Progenitor cell of endocrine pancreas (in vitro differentiated cells): ENCODE measurements around the gene RHOT2. TPM values are rescaled to one million over a fixed set of nuclear protein-coding genes. Genes with fewer than 3 reads are reported as not detected.

Experiments used
- DNase-seq: peaks from one replicate; pipeline ENCODE4 v3.0.0; 2021; ENCODE audit warnings: low spot score; ENCODE audit not compliant: unreplicated experiment
- H3K27ac Mint-ChIP-seq: 2 replicates; pipeline ENCODE4 v1.8.0; 2021; ENCODE audit warnings: mild to moderate bottlenecking, moderate library complexity, mixed read lengths
- H3K27me3 Mint-ChIP-seq: 2 replicates; pipeline ENCODE4 v1.8.0; 2021; ENCODE audit warnings: mixed read lengths
- H3K36me3 Mint-ChIP-seq: 2 replicates; pipeline ENCODE4 v1.8.0; 2022; ENCODE audit warnings: mixed read lengths; ENCODE audit not compliant: insufficient read depth
- H3K4me1 Mint-ChIP-seq: 2 replicates; pipeline ENCODE4 v1.8.0; 2021; ENCODE audit warnings: low read depth, mixed read lengths
- H3K4me3 Mint-ChIP-seq: 2 replicates; pipeline ENCODE4 v1.8.0; 2021; ENCODE audit warnings: low read depth, mild to moderate bottlenecking, moderate library complexity, mixed read lengths
- H3K9me3 Mint-ChIP-seq: 2 replicates; pipeline ENCODE4 v1.8.0; 2021; ENCODE audit warnings: low read depth, mixed read lengths
- CTCF ChIP-seq: fragments of 200-600 bp; sonication (generic); IDR thresholded peaks from one replicate; pipeline ENCODE4 v1.5.0; 2021; ENCODE audit warnings: antibody characterized with exemption, mild to moderate bottlenecking; ENCODE audit not compliant: unreplicated experiment
- total RNA-seq: library from RNA; stranded (reverse); gene quantifications from 2 replicates; pipeline ENCODE4 v1.2.1, GENCODE V29; 2021

RHOT2 gene
- total RNA-seq, 1 donor from 2014 or later: 153 TPM

DNA sequence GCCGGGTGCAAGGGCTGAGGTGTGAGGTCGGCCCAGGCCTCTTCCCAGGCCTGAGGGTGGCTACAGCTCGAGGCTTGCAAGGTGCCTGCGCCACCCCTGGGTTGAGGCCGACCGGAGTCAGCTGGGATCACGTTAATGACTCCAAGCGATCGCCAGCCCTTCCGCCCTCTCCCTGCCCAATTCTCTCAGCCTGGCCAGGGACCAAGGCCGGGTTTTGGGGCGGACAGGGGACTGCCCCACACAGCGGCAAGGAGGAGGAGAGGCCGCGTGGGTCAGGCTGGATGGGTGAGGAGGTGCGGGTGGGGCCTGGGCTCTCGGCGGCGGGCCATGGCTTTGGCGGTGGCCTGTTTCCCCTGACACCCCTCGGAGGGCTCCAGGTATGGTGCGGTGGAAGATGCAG, 25.4 kb downstream of the RHOT2 start:
- Mint-ChIP-seq H3K27me3 (peaks cover 49% of the 10 kb centered on the region), H3K4me1 (peaks cover 5% of the 10 kb centered on the region), H3K36me3 (no peaks in the 10 kb centered on the region), H3K4me3 (no peak overlapping the region), H3K9me3 (no peaks in the 10 kb centered on the region), H3K27ac (no peak overlapping the region)
- no peak for TF ChIP-seq CTCF
- no peak for DNase-seq

- H3K27me3 Mint-ChIP-seq: peaks cover 50% of the 10 kb centered on the region
- H3K4me3 Mint-ChIP-seq: no peak overlapping the region
- TF ChIP-seq CTCF: no peak
- H3K36me3 Mint-ChIP-seq: no peaks in the 10 kb centered on the region
- peaks cover 5% of the 10 kb centered on the region for H3K4me1 Mint-ChIP-seq
- no peak for DNase-seq
- H3K27ac Mint-ChIP-seq: no peak overlapping the region
- H3K9me3 Mint-ChIP-seq: no peaks in the 10 kb centered on the region
These were observed 25.8 kb downstream of the RHOT2 start for GRCh38 chr16:693766-694165.

GRCh38 chr16:694187-694862, 26.4 kb downstream of the RHOT2 start:
- no peak overlapping the region for H3K4me3 Mint-ChIP-seq
- H3K27ac Mint-ChIP-seq: no peak overlapping the region
- peaks cover 54% of the 10 kb centered on the region for H3K27me3 Mint-ChIP-seq
- H3K9me3 Mint-ChIP-seq: no peaks in the 10 kb centered on the region
- no peak for DNase-seq
- no peak for TF ChIP-seq CTCF
- H3K36me3 Mint-ChIP-seq: no peaks in the 10 kb centered on the region
- peaks cover 4% of the 10 kb centered on the region for H3K4me1 Mint-ChIP-seq

DNA sequence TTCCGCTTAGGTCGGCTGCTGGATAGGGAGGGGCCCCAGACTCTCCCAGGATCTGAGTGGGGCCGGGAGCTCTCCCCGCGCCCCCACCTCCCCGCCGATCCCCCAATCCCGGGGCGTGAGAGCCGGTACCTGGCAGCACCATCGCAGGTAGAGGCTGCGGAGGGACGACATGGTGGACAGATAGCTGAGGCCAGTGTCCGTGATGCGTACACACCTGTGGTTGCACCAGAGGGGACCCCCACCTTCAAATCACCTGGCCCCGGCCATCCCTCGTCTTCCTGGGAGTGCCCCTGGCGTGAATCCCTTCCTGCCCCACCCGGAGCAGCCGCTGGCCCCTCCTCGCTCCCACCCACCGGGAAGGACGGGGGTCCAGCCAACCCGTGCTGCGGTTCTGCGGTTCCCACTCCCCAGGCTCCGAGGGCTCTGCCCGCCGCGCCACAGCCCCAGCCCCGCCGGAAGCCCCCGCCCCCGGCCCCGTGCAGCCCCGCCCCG, 27.0 kb downstream of the RHOT2 start:
- Mint-ChIP-seq H3K36me3 (no peaks in the 10 kb centered on the region), H3K4me1 (no peaks in the 10 kb centered on the region), H3K27me3 (peaks cover 59% of the 10 kb centered on the region), H3K27ac (no peak overlapping the region), H3K9me3 (no peaks in the 10 kb centered on the region), H3K4me3 (no peak overlapping the region)
- no peak for DNase-seq
- no peak for TF ChIP-seq CTCF

DNA sequence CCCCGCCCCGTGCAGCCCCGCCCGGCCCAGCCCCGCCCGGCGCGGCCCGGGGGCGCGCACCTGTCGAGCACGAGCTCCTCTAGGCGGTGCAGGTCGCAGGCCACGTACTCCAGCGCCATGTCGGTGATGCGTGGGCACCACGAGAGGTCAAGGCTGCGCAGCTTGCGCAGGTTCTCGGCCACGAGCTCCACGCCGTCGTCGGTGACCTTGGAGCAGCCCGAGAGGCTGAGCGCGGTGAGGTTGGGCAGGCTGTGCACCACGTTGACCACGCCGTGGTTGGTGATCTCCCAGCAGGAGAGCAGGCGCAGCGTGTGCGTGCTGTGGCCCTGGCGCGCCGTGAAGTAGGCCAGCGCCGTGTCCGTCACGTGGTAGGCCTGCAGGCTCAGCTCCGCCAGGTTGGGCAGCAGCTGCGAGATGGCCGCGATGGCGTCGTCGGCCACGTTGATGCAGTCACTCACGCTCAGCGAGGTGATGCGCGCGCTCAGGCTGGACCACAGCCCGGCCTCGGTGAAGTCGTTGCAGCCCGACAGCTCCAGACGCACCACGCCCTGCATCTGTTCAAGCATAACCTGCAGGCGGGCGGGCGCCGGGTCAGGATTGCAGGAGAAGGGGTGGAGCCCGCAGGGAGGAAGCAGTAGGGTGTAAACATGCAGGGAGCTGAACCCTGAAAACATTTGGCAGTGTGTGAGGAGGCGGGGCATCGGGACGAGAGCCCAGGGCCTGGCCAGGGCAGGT, 27.6 kb downstream of the RHOT2 start:
- H3K36me3 Mint-ChIP-seq: no peaks in the 10 kb centered on the region
- H3K27me3 Mint-ChIP-seq: peaks cover 62% of the 10 kb centered on the region
- H3K27ac Mint-ChIP-seq: no peak overlapping the region
- H3K4me1 Mint-ChIP-seq: no peaks in the 10 kb centered on the region
- no peak for DNase-seq
- TF ChIP-seq CTCF: no peak
- no peaks in the 10 kb centered on the region for H3K9me3 Mint-ChIP-seq
- H3K4me3 Mint-ChIP-seq: peak overlapping the region; percentile 7
